Left renal cortex interstitium (tissue), 4 donors: ENCODE results near the gene RHBG. TPM values are rescaled to one million over a fixed set of nuclear protein-coding genes. Genes with fewer than 3 reads are reported as not detected.
"Not testable (repeated sequence)": the region's sequence is repeated elsewhere in the genome, so short reads cannot be mapped to it uniquely, and the experiment has no call there.

Experiments
- DNase-seq, 4 donors: peaks; one replicate each; pipeline ENCODE4 v3.0.0-alpha.2; 2013; ENCODE audit warnings: low read depth in 4 of 4, low spot score in 2 of 4, missing footprints in 1 of 4
- polyA plus RNA-seq, 4 donors: library from polyadenylated mRNA; unstranded; fragments of 120-200 nt; gene quantifications; one replicate each; pipeline ENCODE4 v1.2.1, GENCODE V29; 2013; ENCODE audit not compliant: insufficient read length in 4 of 4

RHBG gene, protein sequence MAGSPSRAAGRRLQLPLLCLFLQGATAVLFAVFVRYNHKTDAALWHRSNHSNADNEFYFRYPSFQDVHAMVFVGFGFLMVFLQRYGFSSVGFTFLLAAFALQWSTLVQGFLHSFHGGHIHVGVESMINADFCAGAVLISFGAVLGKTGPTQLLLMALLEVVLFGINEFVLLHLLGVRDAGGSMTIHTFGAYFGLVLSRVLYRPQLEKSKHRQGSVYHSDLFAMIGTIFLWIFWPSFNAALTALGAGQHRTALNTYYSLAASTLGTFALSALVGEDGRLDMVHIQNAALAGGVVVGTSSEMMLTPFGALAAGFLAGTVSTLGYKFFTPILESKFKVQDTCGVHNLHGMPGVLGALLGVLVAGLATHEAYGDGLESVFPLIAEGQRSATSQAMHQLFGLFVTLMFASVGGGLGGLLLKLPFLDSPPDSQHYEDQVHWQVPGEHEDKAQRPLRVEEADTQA
- 10 to 100 TPM in 3 of 4 donors, 1 to 10 TPM in 1; 8.0 to 24.3 (median 17.0) TPM for polyA plus RNA-seq

GRCh38 chr1:156368889-156369684 lies at the start of gene RHBG:
Gene RHBG, plus strand, starts transcription at chr1:156369211. Its CDS starts 39 bp downstream, at chr1:156369250.
- DNase-seq, result no peak

- DNase-seq, result no peak
Measured at GRCh38 chr1:156319664-156320063, 49.3 kb upstream of the RHBG start.

DNA sequence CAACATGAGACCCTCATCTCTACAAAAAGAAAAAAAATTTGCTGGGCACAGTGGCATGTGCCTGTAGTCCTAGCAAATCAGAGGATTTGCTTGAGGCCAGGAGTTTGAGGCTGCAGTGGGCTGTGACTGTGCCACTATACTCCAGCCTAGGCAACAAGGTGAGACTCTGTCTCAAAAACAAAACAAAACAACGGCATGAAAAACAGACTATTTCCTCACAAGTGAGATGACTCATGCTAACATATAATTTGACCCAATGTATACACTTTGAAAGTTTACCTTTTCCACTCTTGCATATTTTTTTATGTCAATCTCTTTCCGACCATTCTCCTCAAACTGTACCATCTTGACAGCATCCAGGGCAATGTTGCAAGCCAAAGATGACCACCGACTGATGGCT lies 48.5 kb upstream of the RHBG start:
- DNase-seq, result no peak

GRCh38 chr1:156323179-156323578 lies 45.8 kb upstream of the RHBG start:
- not testable (repeated sequence) for DNase-seq

DNA sequence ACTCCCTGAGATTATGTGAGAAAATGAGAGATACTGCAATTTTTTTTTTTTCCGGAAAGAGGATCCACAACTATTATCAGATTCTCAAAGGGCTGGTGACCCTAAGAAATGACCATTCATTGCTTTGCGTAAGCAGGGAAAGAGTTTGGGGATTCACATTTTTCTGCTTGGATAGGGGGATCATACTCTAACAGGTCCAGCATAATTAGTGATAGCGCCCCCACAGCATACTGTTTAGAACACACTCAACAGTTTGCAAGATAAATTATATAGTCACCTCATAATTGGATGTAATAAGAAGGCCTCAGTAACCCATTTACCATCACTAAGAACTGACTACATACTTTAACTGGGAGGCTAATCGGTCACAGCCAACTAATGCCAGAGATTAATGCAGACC lies 32.8 kb upstream of the RHBG start:
- DNase-seq, result no peak

GRCh38 chr1:156337052-156337887 lies 31.7 kb upstream of the RHBG start:
- DNase-seq, result no peak

GRCh38 chr1:156337888-156338179 lies 31.2 kb upstream of the RHBG start:
- no peak for DNase-seq

- peak; percentile 99 to 100 (median 99) for DNase-seq
Measured at GRCh38 chr1:156338180-156338976, 30.6 kb upstream of the RHBG start, which contains the start of the genes CCT3 and TSACC. Gene CCT3, minus strand, starts transcription at chr1:156338292. Its CDS starts 108 bp downstream, at chr1:156338184. Gene TSACC, plus strand, starts transcription at chr1:156338526. Its CDS starts 1,232 bp downstream, at chr1:156339758.

- no peak for DNase-seq
Measured at GRCh38 chr1:156342166-156342955, 26.6 kb upstream of the RHBG start.

DNA sequence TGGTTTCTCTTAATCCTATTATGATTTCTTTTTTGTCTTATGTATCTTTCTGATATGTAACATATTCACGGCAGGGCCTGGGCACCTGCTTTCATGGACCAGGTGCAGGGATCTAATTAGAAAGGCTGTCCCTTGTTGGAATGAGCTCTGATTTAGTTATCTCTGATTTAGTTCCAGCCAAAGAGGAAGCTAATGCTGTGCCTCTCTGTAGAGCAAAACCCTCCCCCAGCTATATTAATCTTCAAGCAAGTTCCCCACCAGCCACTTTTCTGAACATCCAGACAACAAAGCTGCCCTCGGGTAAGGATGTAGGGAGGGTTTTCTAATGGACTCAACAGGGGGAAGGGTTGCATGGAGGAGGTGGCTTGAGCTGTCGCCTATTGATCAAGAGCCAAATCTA lies 24.6 kb upstream of the RHBG start:
- DNase-seq, result no peak

GRCh38 chr1:156346035-156346434 lies 23.0 kb upstream of the RHBG start:
- not testable (repeated sequence) for DNase-seq

DNA sequence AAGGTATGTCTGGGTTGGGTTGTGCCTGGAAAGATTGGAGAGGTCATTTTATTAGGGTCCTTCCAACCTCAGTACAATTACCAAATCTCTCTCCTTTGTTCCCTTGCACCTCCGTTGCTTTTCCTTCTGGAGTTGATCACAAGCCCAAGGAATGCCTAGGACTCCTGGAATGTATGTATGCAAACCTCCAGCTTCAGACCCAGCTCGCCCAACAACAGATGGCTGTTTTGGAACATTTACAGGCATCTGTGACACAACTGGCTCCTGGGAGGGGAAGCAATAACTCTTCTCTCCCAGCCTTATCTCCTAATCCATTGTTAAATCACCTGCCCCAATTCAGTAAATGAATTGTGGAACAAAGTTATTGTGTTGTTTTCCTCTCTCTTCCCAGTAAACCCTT lies 22.4 kb upstream of the RHBG start:
- no peak for DNase-seq

DNA sequence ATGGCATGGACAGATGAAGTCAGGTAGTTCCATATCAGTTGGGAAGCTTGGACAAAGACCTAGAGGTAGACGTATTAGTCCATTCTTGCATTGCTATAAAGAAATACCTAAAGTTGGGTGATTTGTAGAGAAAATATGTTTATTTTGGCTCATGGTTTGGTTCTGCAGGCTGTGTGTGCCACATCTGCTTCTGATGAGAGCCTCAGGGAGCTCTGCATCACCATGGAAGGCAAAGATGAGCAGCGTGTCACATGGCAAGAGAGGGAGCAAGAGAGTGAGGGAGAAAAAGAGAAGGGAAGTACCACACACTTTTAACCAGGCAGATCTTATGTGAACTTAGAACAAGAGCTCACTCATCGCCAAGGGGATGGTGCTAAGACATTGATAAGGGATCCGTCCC lies 21.7 kb upstream of the RHBG start:
- DNase-seq, result no peak

- DNase-seq, result not testable (repeated sequence)
Measured at GRCh38 chr1:156352481-156352880, 16.5 kb upstream of the RHBG start.

DNA sequence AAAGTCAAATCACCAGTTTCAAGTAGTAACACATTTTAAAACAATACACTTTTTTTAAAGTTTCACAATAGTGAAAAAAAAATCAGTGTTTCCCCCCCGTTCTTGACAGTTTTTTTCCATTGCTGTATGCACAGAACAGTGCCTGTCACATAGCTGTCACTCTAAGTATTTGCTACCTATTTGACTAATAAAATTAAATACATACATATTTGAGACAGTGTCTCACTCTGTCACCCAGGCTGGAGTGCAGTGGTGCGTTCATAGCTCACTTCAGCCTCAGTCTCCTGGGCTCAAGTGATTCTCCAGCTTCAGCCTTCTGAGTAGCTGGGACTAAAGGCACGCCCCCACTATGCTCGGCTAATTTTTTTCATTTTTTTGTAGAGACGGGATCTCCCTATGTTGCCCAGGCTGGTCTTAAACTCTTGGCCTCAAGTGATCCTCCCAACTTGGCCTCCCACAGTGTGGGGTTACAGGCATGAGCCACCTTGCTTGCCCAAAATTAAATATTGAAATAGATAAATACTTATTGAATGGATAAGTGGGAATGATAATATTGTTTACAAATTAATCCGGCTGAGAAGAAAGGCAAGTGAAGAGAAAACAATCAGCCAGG lies 12.6 kb upstream of the RHBG start:
- no peak for DNase-seq

DNA sequence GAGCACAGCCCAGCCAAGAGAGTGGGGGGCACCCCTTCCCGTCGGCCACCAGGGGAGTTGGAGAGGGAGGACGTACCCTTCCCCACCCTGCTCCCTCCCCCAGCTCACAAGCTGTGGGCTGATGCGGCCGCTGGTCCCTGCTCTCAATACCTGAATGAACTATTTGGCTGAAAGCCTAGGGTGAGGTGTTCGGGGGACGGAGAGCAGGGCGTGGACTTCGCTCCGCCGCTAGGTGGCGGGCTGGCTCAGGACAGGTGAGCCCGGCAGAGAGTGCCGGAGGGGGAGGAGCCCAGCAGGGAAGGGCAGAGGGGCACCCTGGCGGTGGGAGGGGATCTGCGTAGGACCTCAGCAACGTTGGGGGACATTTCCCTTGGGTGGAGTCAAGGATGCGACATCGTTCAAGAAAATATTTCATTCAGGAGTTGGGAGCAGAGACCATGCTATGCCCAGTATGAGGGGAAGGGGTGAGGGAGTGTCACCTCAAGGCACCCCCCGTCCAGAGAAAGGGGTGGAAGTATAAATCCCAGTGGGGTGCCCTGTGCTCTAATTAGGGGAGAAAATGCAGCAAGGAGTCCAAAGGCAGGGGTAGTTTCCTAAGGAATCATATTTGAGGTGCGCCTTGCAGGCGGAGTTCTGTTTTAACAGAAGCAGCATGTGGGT lies 12.0 kb upstream of the RHBG start:
- DNase-seq, result peak in 1 of 4 donors; percentile 43

DNA sequence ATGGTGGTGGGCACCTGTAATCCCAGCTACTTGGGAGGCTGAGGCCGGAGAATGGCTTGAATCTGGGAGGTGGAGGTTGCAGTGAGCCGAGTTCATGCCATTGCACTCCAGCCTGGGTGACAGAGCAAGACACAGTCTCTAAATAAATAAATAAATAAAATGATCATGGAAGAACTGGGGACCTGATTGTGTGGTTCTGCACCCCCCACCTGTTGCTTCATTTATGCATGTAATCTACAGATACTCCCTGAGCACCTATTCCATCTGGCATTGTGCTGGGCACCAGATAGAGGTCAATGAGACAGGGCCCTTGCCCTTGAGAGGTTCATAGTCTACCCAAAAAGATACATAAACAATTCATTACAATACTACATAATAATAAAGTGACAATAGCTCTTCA lies 11.0 kb upstream of the RHBG start:
- no peak for DNase-seq

DNA sequence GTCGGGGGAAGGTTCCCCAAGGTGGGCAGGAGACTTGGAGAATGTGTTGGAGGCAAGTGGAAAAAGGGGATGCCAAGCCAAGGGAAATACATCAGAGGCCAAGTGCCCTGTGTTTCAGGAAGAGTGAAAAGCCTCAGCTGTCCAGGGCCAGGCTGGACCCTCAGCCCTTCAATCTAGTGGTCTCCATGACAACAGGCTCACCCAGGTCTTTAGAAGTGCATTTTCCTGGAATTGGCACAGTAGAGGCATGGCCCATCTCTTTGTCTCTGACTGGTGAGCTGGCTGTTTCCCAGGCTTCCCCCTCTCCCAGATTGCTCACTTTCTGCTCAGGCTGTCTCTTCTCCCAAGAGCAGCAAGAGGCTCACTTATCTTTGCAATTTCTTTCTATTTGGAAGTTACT lies 10.4 kb upstream of the RHBG start:
- no peak for DNase-seq
